Endothelial cell of umbilical vein (primary cell): Measurements from ENCODE around the gene ZBTB25.

Experiments used
- CTCF ChIP-seq, 2 donors: IDR thresholded peaks; 1 replicate in 1 of 2; 2 replicates in 1 of 2; pipeline ENCODE4 v1.5.1; 2011; ENCODE audit warnings: low read length in 2 of 2, mild to moderate bottlenecking in 2 of 2, moderate library complexity in 2 of 2, control low read depth in 1 of 2, inconsistent platforms in 1 of 2, low read depth in 1 of 2; ENCODE audit not compliant: insufficient read depth in 1 of 2; ENCODE audit errors: extremely low read depth in 1 of 2
- EZH2 ChIP-seq: IDR thresholded peaks from 2 replicates; pipeline ENCODE4 v1.6.1; 2012; ENCODE audit warnings: borderline replicate concordance, low read depth, mild to moderate bottlenecking, moderate library complexity, low read length, inconsistent platforms; ENCODE audit not compliant: severe bottlenecking
- JUN ChIP-seq: IDR thresholded peaks from 2 replicates; pipeline ENCODE4 v1.6.1; 2011; ENCODE audit warnings: borderline replicate concordance, low read depth; ENCODE audit not compliant: insufficient read length, insufficient read depth
- POLR2AphosphoS5 ChIP-seq: IDR thresholded peaks from 2 replicates; pipeline ENCODE4 v1.6.1; 2012; ENCODE audit warnings: low read depth, mild to moderate bottlenecking, control low read depth, low read length, moderate library complexity; ENCODE audit not compliant: insufficient read depth

GRCh38 chr14:64409126-64409920 is 94.3 kb downstream of the ZBTB25 start:
- TF ChIP-seq CTCF (IDR thresholded peaks at IDR 0.05; ENCODE audit: extremely low read depth in 1 of 2, insufficient read depth in 1 of 2, low read depth in 1 of 2, low read length in 2 of 2) (no peak), JUN (no peak), EZH2 (no peak), POLR2AphosphoS5 (no peak)
